Measurements from ENCODE around the gene PNPLA2. TPM values are rescaled to one million over a fixed set of nuclear protein-coding genes. Genes with fewer than 3 reads are reported as not detected.

The PNPLA2 gene
- 10 to 100 TPM; 58.9 to 93.3 (median 91.7) TPM for total RNA-seq

GRCh38 chr11:818396-819128 is at the start of gene PNPLA2:
TSS of gene PNPLA2 (plus strand) at chr11:818914. CDS start at chr11:819719, 805 bp downstream.
- intact Hi-C loops (cut with DNase I; ENCODE audit: low total_unique reads) (loop anchor here (1.0 kb wide), 1 partner anchor 9 kb away; the partner anchor contains the start of gene RPLP2), in situ Hi-C loops (cut with MboI; ENCODE audit: low sequenced_read_pairs in 4 of 4) (no loop called here)
- H3K9me3 ChIP-seq = no peaks in the 10 kb centered on the region
- DNase-seq = peak in 1 of 2 donors; percentile 65
- peak within 1 kb of the TSS; percentile 93 to 100 (median 98) for H3K27ac ChIP-seq
- peak within 1 kb of the TSS; percentile 68 to 100 (median 82) for H3K4me3 ChIP-seq
- H3K4me1 ChIP-seq = peaks cover 27 to 32% of the 10 kb centered on the region in 2 donors
- ATAC-seq = no peak
- no peaks in the 10 kb centered on the region for H3K27me3 ChIP-seq
- no peak for TF ChIP-seq POLR2A (IDR thresholded peaks at IDR 0.05)
- TF ChIP-seq, protein P1, sequence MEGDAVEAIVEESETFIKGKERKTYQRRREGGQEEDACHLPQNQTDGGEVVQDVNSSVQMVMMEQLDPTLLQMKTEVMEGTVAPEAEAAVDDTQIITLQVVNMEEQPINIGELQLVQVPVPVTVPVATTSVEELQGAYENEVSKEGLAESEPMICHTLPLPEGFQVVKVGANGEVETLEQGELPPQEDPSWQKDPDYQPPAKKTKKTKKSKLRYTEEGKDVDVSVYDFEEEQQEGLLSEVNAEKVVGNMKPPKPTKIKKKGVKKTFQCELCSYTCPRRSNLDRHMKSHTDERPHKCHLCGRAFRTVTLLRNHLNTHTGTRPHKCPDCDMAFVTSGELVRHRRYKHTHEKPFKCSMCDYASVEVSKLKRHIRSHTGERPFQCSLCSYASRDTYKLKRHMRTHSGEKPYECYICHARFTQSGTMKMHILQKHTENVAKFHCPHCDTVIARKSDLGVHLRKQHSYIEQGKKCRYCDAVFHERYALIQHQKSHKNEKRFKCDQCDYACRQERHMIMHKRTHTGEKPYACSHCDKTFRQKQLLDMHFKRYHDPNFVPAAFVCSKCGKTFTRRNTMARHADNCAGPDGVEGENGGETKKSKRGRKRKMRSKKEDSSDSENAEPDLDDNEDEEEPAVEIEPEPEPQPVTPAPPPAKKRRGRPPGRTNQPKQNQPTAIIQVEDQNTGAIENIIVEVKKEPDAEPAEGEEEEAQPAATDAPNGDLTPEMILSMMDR (IDR thresholded peaks at IDR 0.05 in 4 of 5, conservative IDR thresholded peaks at IDR 0.05 in 1 of 5) = no peak
- peaks cover 0 to 20% of the 10 kb centered on the region in 2 donors for H3K36me3 ChIP-seq

DNA sequence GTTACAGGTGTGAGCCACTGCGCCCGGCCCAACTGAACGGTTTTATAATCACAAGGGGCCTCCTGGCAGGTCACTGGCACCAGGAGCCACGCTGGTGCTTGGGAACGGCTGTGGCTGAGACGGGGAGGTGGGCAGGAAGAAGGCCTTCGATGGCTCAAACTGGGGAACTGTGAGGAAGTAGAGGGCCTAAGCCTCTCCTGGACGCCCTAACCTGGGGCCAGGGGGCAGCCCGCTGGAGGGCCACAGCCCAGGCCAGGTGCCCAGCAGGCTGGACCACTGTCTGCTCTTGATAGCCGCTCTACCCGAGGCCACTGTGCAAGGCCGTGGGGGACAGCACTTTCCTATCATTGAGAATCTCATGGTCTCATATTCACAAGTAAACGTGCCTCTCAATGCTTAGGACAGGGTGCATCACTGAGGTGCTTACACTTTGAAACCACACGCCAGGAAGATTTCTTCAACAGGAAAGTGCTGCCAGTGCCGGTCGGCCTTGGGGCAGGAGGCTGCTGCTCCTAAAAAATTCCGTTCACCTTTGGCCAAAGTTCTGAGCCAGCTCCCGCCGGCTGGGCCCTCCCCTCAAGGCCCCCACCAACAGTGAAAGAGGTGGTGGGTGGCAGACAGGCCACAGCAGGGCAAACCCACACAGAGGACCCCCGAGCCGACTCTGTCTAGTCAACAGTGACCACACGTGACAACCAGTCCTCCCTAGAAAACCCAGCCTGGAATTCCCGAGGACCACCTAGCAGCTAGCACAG is 48.6 kb upstream of the PNPLA2 start:
- H3K36me3 ChIP-seq = peaks cover 0 to 52% of the 10 kb centered on the region in 2 donors
- in situ Hi-C loops (cut with MboI; ENCODE audit: low sequenced_read_pairs in 4 of 4) = no loop called here

GRCh38 chr11:770642-771616 is 47.8 kb upstream of the PNPLA2 start:
- Histone ChIP-seq H3K36me3 (peaks cover 0 to 46% of the 10 kb centered on the region in 2 donors), H3K4me3 (no peak overlapping the region), H3K27ac (no peak overlapping the region), H3K4me1 (peaks cover 5 to 8% of the 10 kb centered on the region in 2 donors), H3K27me3 (no peaks in the 10 kb centered on the region), H3K9me3 (no peaks in the 10 kb centered on the region)
- DNase-seq (no peak), ATAC-seq (no peak)
- no peak for TF ChIP-seq POLR2A (IDR thresholded peaks at IDR 0.05)
- TF ChIP-seq, protein P1 (IDR thresholded peaks at IDR 0.05 in 4 of 5, conservative IDR thresholded peaks at IDR 0.05 in 1 of 5) = no peak
- in situ Hi-C loops (cut with MboI; ENCODE audit: low sequenced_read_pairs in 4 of 4) (no loop called here), intact Hi-C loops (cut with DNase I; ENCODE audit: low total_unique reads) (no loop called here)

More for the DNA sequence above, 48.6 kb upstream of the PNPLA2 start:
- H3K27ac ChIP-seq = no peak overlapping the region
- no peak for TF ChIP-seq POLR2A (IDR thresholded peaks at IDR 0.05)
- TF ChIP-seq, protein P1 (IDR thresholded peaks at IDR 0.05 in 4 of 5, conservative IDR thresholded peaks at IDR 0.05 in 1 of 5) = no peak
- DNase-seq (no peak), ATAC-seq (no peak)
- intact Hi-C loops (cut with DNase I; ENCODE audit: low total_unique reads) = no loop called here
- no peak overlapping the region for H3K4me3 ChIP-seq
- H3K27me3 ChIP-seq = no peaks in the 10 kb centered on the region
- no peaks in the 10 kb centered on the region for H3K9me3 ChIP-seq
- no peaks in the 10 kb centered on the region for H3K4me1 ChIP-seq

DNA sequence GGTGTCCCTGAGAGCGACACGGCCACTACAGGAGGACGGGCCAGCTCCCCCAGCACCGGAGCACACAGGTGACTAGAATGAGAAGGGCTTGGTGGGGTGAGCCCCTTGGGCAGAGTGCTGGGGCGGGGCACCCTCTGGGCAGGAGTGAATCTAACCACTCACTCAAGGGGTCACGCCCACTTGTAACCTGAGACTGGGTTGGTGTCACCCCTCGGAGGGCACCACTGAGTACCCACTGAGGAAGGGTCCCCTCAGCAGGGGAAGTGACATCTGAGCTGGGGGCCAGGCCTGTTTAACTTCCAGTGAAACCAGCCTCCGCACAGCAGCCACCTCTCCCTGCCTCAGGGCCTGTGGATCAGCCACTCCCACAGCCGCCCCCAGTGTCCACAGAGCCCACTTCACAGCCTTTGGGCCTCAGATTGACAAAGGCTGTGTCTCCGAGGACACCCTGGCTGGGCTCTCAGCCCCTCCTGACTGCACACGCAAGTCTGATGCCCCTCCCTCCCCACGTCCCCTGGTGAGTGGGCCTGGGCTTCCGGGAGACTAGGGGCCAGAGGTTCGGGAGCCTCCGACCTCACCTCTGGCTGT is 47.0 kb upstream of the PNPLA2 start:
- Histone ChIP-seq H3K4me1 (peaks cover 13 to 16% of the 10 kb centered on the region in 2 donors), H3K36me3 (peaks cover 0 to 38% of the 10 kb centered on the region in 2 donors), H3K9me3 (no peaks in the 10 kb centered on the region), H3K27me3 (no peaks in the 10 kb centered on the region), H3K27ac (no peak overlapping the region), H3K4me3 (no peak overlapping the region)
- no peak for DNase-seq
- TF ChIP-seq, protein P1 (IDR thresholded peaks at IDR 0.05 in 4 of 5, conservative IDR thresholded peaks at IDR 0.05 in 1 of 5) = no peak
- no peak for TF ChIP-seq POLR2A (IDR thresholded peaks at IDR 0.05)
- in situ Hi-C loops (cut with MboI; ENCODE audit: low sequenced_read_pairs in 4 of 4) = no loop called here
- intact Hi-C loops (cut with DNase I; ENCODE audit: low total_unique reads) = no loop called here
- no peak for ATAC-seq

Data from gastrocnemius medialis (tissue), 4 donors.